GM13977 (cell line): ENCODE measurements around the gene SYNRG.

Source experiments
- DNase-seq: peaks from one replicate; pipeline ENCODE4 v3.0.0; 2012; ENCODE audit warnings: low spot score
- CTCF ChIP-seq: IDR thresholded peaks from 2 replicates; pipeline ENCODE4 v1.5.1; 2012; ENCODE audit warnings: mild to moderate bottlenecking, control low read depth; ENCODE audit not compliant: insufficient read depth; ENCODE audit errors: extremely low read depth, missing control alignments
- in situ Hi-C: fragments of 300-500 bp; cut with MboI; formaldehyde crosslinking; loops from one replicate; pipeline ENCODE4 v1.12.0; 2022; ENCODE audit warnings: low sequenced_read_pairs, low pct_unique_long_range_greater_than_20kb, mixed read lengths, inconsistent platforms; ENCODE audit not compliant: unreplicated experiment

The SYNRG gene

DNA sequence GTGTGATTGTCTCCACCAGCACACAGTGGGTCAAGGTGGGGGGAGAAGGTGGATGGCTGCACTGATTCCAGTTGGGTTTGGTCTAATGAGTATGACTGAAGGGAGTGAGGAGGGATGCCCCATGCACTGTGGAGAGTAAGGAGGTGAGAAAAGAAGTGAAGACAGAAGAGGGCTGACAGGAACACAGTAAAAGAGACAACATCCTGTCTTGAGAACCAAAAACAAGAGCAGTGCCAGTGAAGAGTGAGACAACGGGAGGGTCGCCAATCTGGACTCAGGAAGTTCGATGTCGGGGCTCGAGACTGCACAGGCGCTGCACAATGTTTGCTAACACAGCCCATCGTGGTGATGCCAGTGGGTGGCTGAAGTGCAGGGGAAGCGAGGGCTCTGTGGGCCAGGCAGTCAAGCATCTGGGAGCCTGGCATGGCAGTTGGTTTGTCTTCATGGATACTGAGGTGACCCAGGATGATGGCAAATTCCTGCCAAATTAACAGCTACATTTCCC is 85.5 kb downstream of the SYNRG start:
- TF ChIP-seq CTCF: no peak
- no peak for DNase-seq
- in situ Hi-C loops: no loop called here

- DNase-seq: no peak
- in situ Hi-C loops: no loop called here
- TF ChIP-seq CTCF: no peak
Measured at GRCh38 chr17:37521821-37522220, 87.4 kb downstream of the SYNRG start.

- in situ Hi-C loops: no loop called here
- DNase-seq: no peak
Measured at GRCh38 chr17:37520174-37520573, 89.0 kb downstream of the SYNRG start.

DNA sequence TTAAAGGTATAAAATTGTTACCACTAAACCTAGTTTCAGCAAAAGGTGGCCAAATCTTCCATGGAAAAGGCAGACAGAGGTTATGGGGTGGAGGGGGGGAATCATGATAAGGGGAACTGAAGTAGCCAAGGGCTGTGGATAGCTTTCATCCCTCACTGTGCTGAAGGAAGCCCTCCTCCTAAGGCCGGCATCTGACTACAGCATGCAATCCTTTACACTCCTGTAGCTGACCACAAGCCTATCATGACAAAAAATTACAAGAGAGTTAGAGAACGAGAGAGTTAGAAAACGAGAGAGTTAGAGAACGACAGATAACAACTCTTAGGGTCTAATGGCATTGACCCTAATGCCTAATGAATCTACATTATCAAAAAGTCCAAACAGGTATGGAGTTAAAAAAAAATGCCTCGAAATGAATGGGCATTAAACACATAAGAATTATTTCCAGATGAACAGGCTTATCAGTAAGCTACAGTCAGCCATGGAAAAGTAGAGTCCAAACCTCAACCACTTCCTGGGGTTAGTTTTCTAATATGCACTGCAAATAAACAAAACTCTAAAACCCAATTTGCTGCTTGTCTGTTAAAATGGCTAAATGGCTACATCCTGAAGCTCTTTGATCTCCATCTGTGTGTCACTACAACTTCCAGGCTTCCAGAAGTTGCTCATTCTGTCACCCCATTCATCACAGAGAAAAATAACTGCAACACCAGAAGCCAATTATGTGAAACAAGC is 89.8 kb downstream of the SYNRG start:
- no peak for DNase-seq
- no peak for TF ChIP-seq CTCF
- in situ Hi-C loops: no loop called here

More at GRCh38 chr17:37520174-37520573, 89.0 kb downstream of the SYNRG start:
- TF ChIP-seq CTCF: no peak

DNA sequence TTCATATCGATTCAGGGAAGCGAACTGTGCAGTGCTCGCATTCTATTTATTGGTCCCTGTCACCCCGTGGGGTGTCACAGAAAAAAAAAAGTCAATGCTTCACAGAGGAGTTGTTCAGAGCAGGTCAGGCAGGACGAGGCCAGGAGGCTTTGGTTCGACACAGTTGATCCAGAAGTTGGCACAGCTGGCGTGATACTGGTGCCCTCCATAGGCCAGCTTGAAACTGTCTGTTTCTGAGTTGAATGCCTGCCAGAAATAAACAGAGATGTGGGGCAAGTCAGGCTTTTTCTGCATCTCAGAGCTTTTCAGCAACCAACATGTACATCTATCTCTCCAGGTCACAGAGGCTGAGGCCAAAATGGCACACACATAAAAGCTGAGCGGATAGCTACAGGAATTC is 90.4 kb downstream of the SYNRG start:
- DNase-seq: no peak
- in situ Hi-C loops: no loop called here
- no peak for TF ChIP-seq CTCF

DNA sequence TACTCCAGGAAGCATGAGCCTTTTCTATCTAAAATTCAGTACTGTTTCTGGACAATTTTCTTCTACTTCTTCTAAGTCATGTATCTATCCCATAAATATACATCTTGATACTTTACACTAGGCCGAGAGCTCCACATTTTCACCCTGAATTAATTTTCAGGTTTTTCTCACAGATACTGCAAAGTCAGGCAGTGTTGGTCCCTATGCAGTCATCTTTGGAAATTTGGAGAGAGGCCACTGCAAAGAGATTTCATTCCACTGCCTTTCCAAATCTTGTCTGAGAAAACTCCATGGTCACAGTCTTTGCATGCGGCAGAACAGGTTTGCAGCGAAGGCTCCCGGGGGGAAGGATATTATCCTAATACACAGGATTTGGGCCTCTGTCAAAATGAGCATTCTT is 91.3 kb downstream of the SYNRG start:
- in situ Hi-C loops: no loop called here
- no peak for TF ChIP-seq CTCF

DNA sequence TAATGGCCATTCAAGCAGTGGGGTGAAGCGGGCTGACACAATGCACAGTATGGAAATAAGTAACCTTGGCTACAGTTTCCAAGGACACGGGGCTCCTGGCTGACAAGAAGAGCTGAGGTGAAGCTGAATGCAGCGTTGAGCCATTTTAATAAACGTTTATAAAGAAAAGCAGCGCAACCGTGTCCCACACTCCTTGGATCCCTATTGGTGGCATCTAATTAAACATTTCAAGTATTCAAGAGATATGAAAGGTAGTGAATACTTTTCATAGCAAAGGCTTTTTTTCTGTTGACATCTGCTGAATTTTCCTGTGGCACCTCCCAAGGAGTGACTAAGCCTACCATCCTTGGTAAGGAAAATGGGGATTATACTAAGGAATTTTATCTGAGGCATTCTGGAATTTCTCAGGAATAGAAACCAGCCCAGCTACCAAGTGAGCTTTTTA is 93.1 kb downstream of the SYNRG start:
- DNase-seq: no peak
- in situ Hi-C loops: no loop called here
- no peak for TF ChIP-seq CTCF

More for the DNA sequence above, 91.3 kb downstream of the SYNRG start:
- no peak for DNase-seq
